HCT116 (cell line): ENCODE data around the gene CELF2. TPM values are rescaled to one million over a fixed set of nuclear protein-coding genes. Genes with fewer than 3 reads are reported as not detected.

Experiments
- ATAC-seq: fragments of 200-7000 bp; cut with Tn5 transposase; 2 replicates; pipeline ENCODE4 v1.9.1; 2020; ENCODE audit warnings: mild to moderate bottlenecking, moderate library complexity
- BruUV-seq: library from RNA; stranded (reverse); fragments of 400-500 nt; replicated peaks from 2 replicates; lab custom pipeline; 2021; lab: Mats Ljungman, UMichigan
- CTCF ChIA-PET: fragments of 300-600 bp; sonication (Branson Sonifier 250); formaldehyde crosslinking; loops from one replicate; lab custom pipeline; 2021; ENCODE audit warnings: antibody characterized with exemption; lab: Charles Lee
- POLR2A ChIA-PET: fragments of 300-600, 350-600 bp; sonication (Branson Sonifier 250); formaldehyde crosslinking; loops from one replicate; lab custom pipeline; 2021; ENCODE audit warnings: antibody characterized with exemption; lab: Charles Lee
- RAD21 ChIA-PET, 2 experiments: fragments of 300-600 bp; sonication (Branson Sonifier 250); formaldehyde crosslinking; loops; one replicate each; lab custom pipeline; 2023; ENCODE audit warnings: low total read pairs in 2 of 2; ENCODE audit not compliant: uncharacterized antibody in 2 of 2, unreplicated experiment in 2 of 2, low non-redundant PET in 1 of 2; lab: Charles Lee
- DNase-seq: peaks from one replicate; pipeline ENCODE4 v3.0.0-alpha.2; 2010; ENCODE audit warnings: low read depth, low spot score
- H2AFZ ChIP-seq: fragments of 200-600 bp; shearing (Covaris generic), sonication (generic); 2 replicates; pipeline ENCODE4 v1.6.1; 2017; ENCODE audit warnings: low read depth, mixed run types, mixed read lengths, antibody characterized with exemption, low read length; ENCODE audit not compliant: poor library complexity, severe bottlenecking
- H3K27ac ChIP-seq: 2 replicates; pipeline ENCODE4 v1.5.1; 2012; ENCODE audit warnings: low read depth, low read length
- H3K27me3 ChIP-seq: fragments of 200-600 bp; sonication (generic); 2 replicates; pipeline ENCODE4 v1.6.1; 2016; ENCODE audit warnings: mixed run types, low read length, mixed read lengths; ENCODE audit not compliant: insufficient read depth
- H3K36me3 ChIP-seq, 2 experiments: fragments of 200-500 bp in 1 of 2; fragments of 200-600 bp in 1 of 2; sonication (Bioruptor generic) in 1 of 2; sonication (generic) in 1 of 2; 2 replicates each; pipeline versions ENCODE4 v1.5.1 to v1.6.1; 2014 to 2016; ENCODE audit warnings: low read length in 2 of 2, inconsistent platforms in 1 of 2, mixed read lengths in 1 of 2, mixed run types in 1 of 2; ENCODE audit not compliant: insufficient read depth in 2 of 2, control insufficient read depth in 1 of 2
- H3K4me1 ChIP-seq, 2 experiments: fragments of 200-600 bp in 1 of 2; sonication (generic) in 1 of 2; 2 replicates each; pipeline versions ENCODE4 v1.5.1 to v1.6.1; 2012 to 2017; ENCODE audit warnings: low read length in 2 of 2, inconsistent platforms in 1 of 2, mild to moderate bottlenecking in 1 of 2, mixed read lengths in 1 of 2, mixed run types in 1 of 2, moderate library complexity in 1 of 2; ENCODE audit not compliant: insufficient read depth in 2 of 2, control insufficient read depth in 1 of 2
- H3K4me2 ChIP-seq: fragments of 200-600 bp; sonication (generic); 2 replicates; pipeline ENCODE4 v1.6.1; 2017; ENCODE audit warnings: mixed run types, low read length, mixed read lengths
- H3K4me3 ChIP-seq, 2 experiments: fragments of 200-600 bp in 1 of 2; sonication (generic) in 1 of 2; replicated peaks in 1 of 2; 2 replicates each; pipeline ENCODE4 v1.5.1; 2011 to 2016; ENCODE audit warnings: low read length in 2 of 2, control low read depth in 1 of 2, low read depth in 1 of 2, mild to moderate bottlenecking in 1 of 2, mixed read lengths in 1 of 2, mixed run types in 1 of 2
- H3K79me2 ChIP-seq: fragments of 200-600 bp; sonication (generic); 2 replicates; pipeline ENCODE4 v1.6.1; 2017; ENCODE audit warnings: mild to moderate bottlenecking, mixed run types, low read length, moderate library complexity, mixed read lengths; ENCODE audit not compliant: insufficient read depth
- H3K9ac ChIP-seq: fragments of 200-600 bp; sonication (generic); 2 replicates; pipeline ENCODE4 v1.6.1; 2016; ENCODE audit warnings: low read length, mixed read lengths
- H3K9me2 ChIP-seq: fragments of 200-600 bp; sonication (generic), shearing (Covaris generic); 2 replicates; pipeline ENCODE4 v1.6.1; 2017; ENCODE audit warnings: mixed run types, mild to moderate bottlenecking, moderate library complexity; ENCODE audit not compliant: insufficient read depth
- H3K9me3 ChIP-seq, 2 experiments: fragments of 200-500 bp in 1 of 2; fragments of 200-600 bp in 1 of 2; sonication (Bioruptor generic) in 1 of 2; sonication (generic) in 1 of 2; 2 replicates each; pipeline ENCODE4 v1.6.1; 2014 to 2017; ENCODE audit warnings: low read length in 2 of 2, mixed read lengths in 2 of 2, inconsistent platforms in 1 of 2, low read depth in 1 of 2, mild to moderate bottlenecking in 1 of 2, mixed run types in 1 of 2, moderate library complexity in 1 of 2; ENCODE audit not compliant: control insufficient read depth in 1 of 2, insufficient read depth in 1 of 2
- H4K20me1 ChIP-seq: fragments of 200-600 bp; sonication (generic), shearing (Covaris generic); 2 replicates; pipeline ENCODE4 v1.6.1; 2017; ENCODE audit warnings: mixed run types, mild to moderate bottlenecking, moderate library complexity; ENCODE audit not compliant: insufficient read depth
- JUND ChIP-seq: IDR thresholded peaks from 2 replicates; pipeline ENCODE4 v1.6.1; 2012
- POLR2AphosphoS5 ChIP-seq: IDR thresholded peaks from 2 replicates; pipeline ENCODE4 v1.6.1; 2011; ENCODE audit warnings: mild to moderate bottlenecking, low read depth, low read length, moderate library complexity
- RAD21 ChIP-seq: IDR thresholded peaks from 2 replicates; pipeline ENCODE4 v1.6.1; 2012; ENCODE audit warnings: low read depth, mild to moderate bottlenecking
- SIN3A ChIP-seq: IDR thresholded peaks from 2 replicates; pipeline ENCODE4 v1.6.1; 2012; ENCODE audit warnings: low read depth
- SP1 ChIP-seq: IDR thresholded peaks from 2 replicates; pipeline ENCODE4 v1.6.1; 2012; ENCODE audit warnings: low read depth
- SRF ChIP-seq: IDR thresholded peaks from 2 replicates; pipeline ENCODE4 v1.6.1; 2012; ENCODE audit warnings: low read depth
- TCF7L2 ChIP-seq: IDR thresholded peaks from 2 replicates; pipeline ENCODE4 v1.7.0; 2011; ENCODE audit warnings: borderline replicate concordance, inconsistent platforms; ENCODE audit not compliant: insufficient read depth, insufficient read length; ENCODE audit errors: extremely low read depth
- intact Hi-C: fragments of 100-400 bp; cut with micrococcal nuclease; formaldehyde crosslinking; loops from 2 replicates; pipeline ENCODE4 v1.10.0; 2022
- total RNA-seq: library from RNA; stranded (reverse); gene quantifications from one replicate; pipeline ENCODE4 v1.2.1, GENCODE V29; 2021; ENCODE audit not compliant: unreplicated experiment

Gene CELF2
- total RNA-seq, 1 experiment from 2014 or later = 0.66 TPM

DNA sequence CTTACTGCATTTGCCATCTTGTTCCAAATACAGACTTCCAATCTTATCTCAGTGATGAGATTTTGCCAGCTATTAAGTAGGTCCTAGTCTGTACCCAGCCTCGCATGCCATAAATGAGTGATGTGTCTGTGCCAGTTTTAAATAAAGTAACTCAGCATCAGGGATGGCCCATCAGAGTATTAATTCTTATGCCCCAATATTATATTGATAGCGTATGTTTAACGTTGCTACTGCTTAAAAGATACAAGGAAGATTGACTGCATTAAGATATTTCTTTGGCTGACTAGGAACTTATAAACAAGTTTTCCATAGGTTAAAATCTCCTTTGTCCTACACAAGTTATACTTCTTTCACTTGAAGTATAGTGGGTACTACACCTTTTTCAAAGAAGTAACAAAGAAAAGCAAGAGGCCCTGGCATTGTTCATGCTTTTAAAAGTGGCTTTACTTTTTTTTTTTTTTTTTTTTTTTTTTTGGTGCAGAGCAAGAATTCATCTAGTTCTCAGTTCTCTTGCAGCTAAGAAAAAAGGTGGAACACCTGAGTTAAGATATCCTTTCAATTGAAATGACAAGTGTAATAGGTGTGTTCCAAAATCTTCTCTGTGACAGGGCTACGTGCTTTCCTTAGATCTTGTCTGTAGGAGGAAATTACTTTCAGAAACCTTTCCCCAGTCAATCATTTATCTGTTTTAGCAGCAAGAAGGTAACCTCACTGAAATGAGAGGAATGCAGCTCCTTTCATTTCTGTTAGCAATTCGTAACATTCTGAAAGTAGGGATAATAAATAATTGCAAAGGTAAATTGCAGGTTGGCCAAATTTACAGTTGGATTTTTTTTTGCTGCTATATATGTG, 245.0 kb downstream of the CELF2 start:
- DNase-seq (no peak), ATAC-seq (no peak)
- Histone ChIP-seq H3K9ac (no peak overlapping the region), H3K4me2 (no peak overlapping the region), H3K4me1 (no peaks in the 10 kb centered on the region), H3K4me3 (no peak overlapping the region), H3K27ac (no peak overlapping the region), H3K9me3 (no peaks in the 10 kb centered on the region), H4K20me1 (no peaks in the 10 kb centered on the region), H3K79me2 (no peaks in the 10 kb centered on the region), H3K36me3 (no peaks in the 10 kb centered on the region), H2AFZ (no peak overlapping the region), H3K9me2 (no peaks in the 10 kb centered on the region), H3K27me3 (0 out of 2 replicates have a peak, but pooled peaks cover 10% of the 10 kb centered on the region)
- ChIA-PET POLR2A (no interaction called here), RAD21 (no interaction called here), CTCF (no interaction called here)
- no peak for TF ChIP-seq SP1
- TF ChIP-seq JUND = no peak
- TF ChIP-seq TCF7L2 = no peak
- TF ChIP-seq POLR2AphosphoS5 = no peak
- TF ChIP-seq RAD21 = no peak
- no peak for TF ChIP-seq SRF
- TF ChIP-seq SIN3A = no peak
- no TSS peak for BruUV-seq
- intact Hi-C loops = no loop called here

DNA sequence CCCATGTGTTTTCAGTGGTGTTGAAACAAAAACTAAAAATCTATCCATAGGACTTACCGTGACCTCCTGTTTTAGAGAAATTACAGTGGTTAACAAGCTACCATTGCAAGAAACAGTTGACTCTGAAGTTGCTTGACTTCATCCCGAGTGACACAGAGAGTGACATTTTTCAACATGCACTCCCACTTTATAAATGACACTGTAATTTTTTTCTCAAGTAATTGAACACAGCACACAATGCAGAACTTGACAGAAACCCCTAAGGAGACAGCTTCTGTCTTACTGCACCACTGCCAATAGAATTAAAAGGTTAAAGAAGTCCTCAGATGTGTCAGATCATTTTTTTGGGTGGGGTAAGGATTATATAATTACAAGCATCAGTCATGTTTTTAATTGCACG, 246.1 kb downstream of the CELF2 start:
- no TSS peak for BruUV-seq
- CTCF ChIA-PET = no interaction called here
- RAD21 ChIA-PET = no interaction called here

More for the DNA sequence above, 246.1 kb downstream of the CELF2 start:
- H3K4me3 ChIP-seq = no peak overlapping the region
- H3K36me3 ChIP-seq = no peaks in the 10 kb centered on the region
- 0 out of 2 replicates have a peak, but pooled peaks cover 10% of the 10 kb centered on the region for H3K27me3 ChIP-seq
- H3K9me3 ChIP-seq = no peaks in the 10 kb centered on the region
- H3K4me2 ChIP-seq = no peak overlapping the region
- no peak for DNase-seq
- H2AFZ ChIP-seq = no peak overlapping the region
- no peak overlapping the region for H3K27ac ChIP-seq
- H3K4me1 ChIP-seq = no peaks in the 10 kb centered on the region
- POLR2A ChIA-PET = no interaction called here
- H3K9me2 ChIP-seq = no peaks in the 10 kb centered on the region
- intact Hi-C loops = no loop called here
- no peaks in the 10 kb centered on the region for H4K20me1 ChIP-seq
- H3K9ac ChIP-seq = no peak overlapping the region
- ATAC-seq = no peak
- H3K79me2 ChIP-seq = no peaks in the 10 kb centered on the region
- no peak for TF ChIP-seq SRF
- no peak for TF ChIP-seq TCF7L2
